Stimulated activated naive CD8-positive, alpha-beta T cell treated with anti-CD3 and anti-CD28 coated beads, Interleukin-15, Interleukin-2, amounts not matched to agents 100 ng/mL and 50 ng/mL, for 24 hours (primary cell): ENCODE data around the gene SLC45A2.
"Not testable (repeated sequence)": the region's sequence is repeated elsewhere in the genome, so short reads cannot be mapped to it uniquely, and the experiment has no call there.

Experiments used
- H3K27ac Mint-ChIP-seq: one replicate; pipeline ENCODE4 v1.8.0; 2021; ENCODE audit warnings: mild to moderate bottlenecking, mixed read lengths
- H3K27me3 Mint-ChIP-seq: one replicate; pipeline ENCODE4 v1.8.0; 2021; ENCODE audit warnings: mixed read lengths
- H3K36me3 Mint-ChIP-seq: one replicate; pipeline ENCODE4 v1.8.0; 2021; ENCODE audit warnings: low read depth, mixed read lengths
- H3K4me1 Mint-ChIP-seq: one replicate; pipeline ENCODE4 v1.8.0; 2021; ENCODE audit warnings: low read depth, mixed read lengths
- H3K4me3 Mint-ChIP-seq: one replicate; pipeline ENCODE4 v1.8.0; 2021; ENCODE audit warnings: mild to moderate bottlenecking, mixed read lengths
- H3K9me3 Mint-ChIP-seq: one replicate; pipeline ENCODE4 v1.8.0; 2021; ENCODE audit warnings: mixed read lengths

SLC45A2 gene

DNA sequence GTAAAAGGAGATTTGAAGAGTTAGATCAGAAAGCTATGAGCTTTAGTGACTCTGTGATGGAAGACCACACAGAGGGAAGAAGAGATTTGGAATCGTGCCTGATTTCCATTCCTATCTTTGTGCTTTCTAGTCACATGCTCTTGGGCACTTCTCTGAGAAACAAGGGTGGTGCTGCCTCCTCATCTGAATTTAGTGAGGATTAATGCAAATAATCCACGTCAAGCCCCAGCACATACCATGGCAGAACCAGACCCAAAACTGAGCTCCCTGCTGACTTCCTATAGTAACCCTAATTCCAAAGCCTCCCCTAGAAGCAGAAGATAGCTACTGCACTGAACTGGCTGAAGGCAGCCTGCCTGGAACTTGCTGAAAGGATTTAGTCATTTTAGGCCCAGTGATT lies 17.7 kb downstream of the SLC45A2 start:
- no peaks in the 10 kb centered on the region for H3K27me3 Mint-ChIP-seq
- H3K36me3 Mint-ChIP-seq = no peaks in the 10 kb centered on the region
- H3K4me3 Mint-ChIP-seq = no peak overlapping the region
- peaks cover 8% of the 10 kb centered on the region for H3K4me1 Mint-ChIP-seq
- H3K27ac Mint-ChIP-seq = no peak overlapping the region
- no peaks in the 10 kb centered on the region for H3K9me3 Mint-ChIP-seq

GRCh38 chr5:33964132-33964700 lies 20.3 kb downstream of the SLC45A2 start:
- H3K27ac Mint-ChIP-seq = no peak overlapping the region
- H3K9me3 Mint-ChIP-seq = no peaks in the 10 kb centered on the region
- peaks cover 8% of the 10 kb centered on the region for H3K4me1 Mint-ChIP-seq
- H3K27me3 Mint-ChIP-seq = peaks cover 4% of the 10 kb centered on the region
- no peak overlapping the region for H3K4me3 Mint-ChIP-seq
- H3K36me3 Mint-ChIP-seq = no peaks in the 10 kb centered on the region

- H3K9me3 Mint-ChIP-seq = no peaks in the 10 kb centered on the region
- no peak overlapping the region for H3K4me3 Mint-ChIP-seq
- no peaks in the 10 kb centered on the region for H3K4me1 Mint-ChIP-seq
- no peaks in the 10 kb centered on the region for H3K36me3 Mint-ChIP-seq
- peaks cover 4% of the 10 kb centered on the region for H3K27me3 Mint-ChIP-seq
- H3K27ac Mint-ChIP-seq = no peak overlapping the region
Observed at GRCh38 chr5:33958176-33958575, 26.3 kb downstream of the SLC45A2 start.

- H3K4me3 Mint-ChIP-seq = no peak overlapping the region
- H3K27me3 Mint-ChIP-seq = peaks cover 4% of the 10 kb centered on the region
- H3K36me3 Mint-ChIP-seq = no peaks in the 10 kb centered on the region
Observed at GRCh38 chr5:33957577-33958150, 26.8 kb downstream of the SLC45A2 start.

DNA sequence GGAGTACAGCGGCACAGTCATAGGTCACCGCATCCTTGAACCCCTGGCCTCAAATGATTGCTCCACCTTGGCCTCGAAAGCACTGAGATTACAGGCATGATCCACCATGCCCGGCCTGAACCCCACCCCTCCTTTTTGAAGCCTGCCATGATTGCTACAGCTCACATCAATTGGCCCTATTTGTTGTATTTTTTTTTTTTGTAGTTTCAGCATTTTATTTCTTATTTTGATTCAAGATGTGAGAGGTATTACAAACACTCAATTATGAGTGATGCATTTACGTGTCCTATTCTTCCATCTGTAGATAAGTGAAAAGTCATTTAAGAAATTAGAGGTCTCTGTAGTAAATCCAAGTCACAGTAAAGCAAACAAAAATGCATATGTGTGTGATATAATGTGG lies 32.3 kb downstream of the SLC45A2 start:
- H3K27ac Mint-ChIP-seq, H3K4me3 Mint-ChIP-seq, H3K36me3 Mint-ChIP-seq, H3K4me1 Mint-ChIP-seq, H3K9me3 Mint-ChIP-seq, H3K27me3 Mint-ChIP-seq: not testable (repeated sequence)

More at GRCh38 chr5:33957577-33958150, 26.8 kb downstream of the SLC45A2 start:
- Mint-ChIP-seq H3K27ac (no peak overlapping the region), H3K9me3 (no peaks in the 10 kb centered on the region), H3K4me1 (no peaks in the 10 kb centered on the region)

GRCh38 chr5:33944543-33945132 lies 39.9 kb downstream of the SLC45A2 start:
- H3K4me1 Mint-ChIP-seq = no peaks in the 10 kb centered on the region
- H3K9me3 Mint-ChIP-seq = peaks cover 4% of the 10 kb centered on the region
- H3K27me3 Mint-ChIP-seq = peaks cover 20% of the 10 kb centered on the region
- H3K36me3 Mint-ChIP-seq = no peaks in the 10 kb centered on the region
- H3K27ac Mint-ChIP-seq = no peak overlapping the region
- no peak overlapping the region for H3K4me3 Mint-ChIP-seq

DNA sequence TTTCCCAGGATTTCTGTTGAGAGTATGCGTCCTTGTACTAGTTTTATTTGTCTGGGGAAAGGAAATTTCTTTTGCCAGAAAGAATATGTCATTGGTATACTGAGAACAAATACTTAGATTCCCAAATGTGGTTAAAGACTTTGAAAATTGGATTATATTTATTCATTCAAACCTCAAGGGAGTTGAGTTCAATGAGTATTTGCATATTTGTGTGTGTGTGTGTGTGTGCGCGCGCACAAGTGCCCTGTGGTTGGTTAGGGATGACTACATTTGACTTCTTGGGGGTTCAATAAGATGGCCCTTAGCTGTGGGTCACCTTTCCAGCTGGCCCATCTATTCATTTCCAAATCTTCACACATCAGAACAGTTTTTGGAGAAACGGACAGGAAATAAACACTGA lies 43.4 kb downstream of the SLC45A2 start:
- Mint-ChIP-seq H3K9me3 (no peaks in the 10 kb centered on the region), H3K27ac (no peak overlapping the region), H3K4me3 (no peak overlapping the region), H3K36me3 (no peaks in the 10 kb centered on the region), H3K4me1 (peaks cover 6% of the 10 kb centered on the region), H3K27me3 (peaks cover 49% of the 10 kb centered on the region)

GRCh38 chr5:33939556-33940262 lies 44.8 kb downstream of the SLC45A2 start:
- Mint-ChIP-seq H3K27ac (no peak overlapping the region), H3K9me3 (no peaks in the 10 kb centered on the region), H3K27me3 (peaks cover 52% of the 10 kb centered on the region), H3K36me3 (no peaks in the 10 kb centered on the region), H3K4me1 (peaks cover 8% of the 10 kb centered on the region), H3K4me3 (no peak overlapping the region)

DNA sequence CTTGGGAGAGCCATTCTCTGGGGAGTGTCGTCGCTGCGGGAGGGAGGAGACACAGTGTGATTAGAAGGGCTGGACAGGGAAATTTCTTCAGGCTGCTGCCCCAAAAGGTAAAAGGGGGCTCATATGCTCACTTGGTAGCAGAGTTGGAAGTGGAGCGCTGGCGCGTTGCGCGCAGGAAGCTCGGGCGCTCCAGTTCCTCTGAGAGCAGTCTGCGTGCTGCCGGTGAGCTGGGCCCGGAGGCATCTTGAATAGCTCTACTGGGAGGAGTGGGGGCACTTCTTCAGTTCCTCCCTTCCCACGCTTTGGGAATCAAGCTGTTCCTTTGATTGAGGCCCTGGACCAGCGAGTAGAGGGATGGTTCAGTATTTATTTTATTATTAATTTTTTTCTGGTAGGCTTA lies 45.6 kb downstream of the SLC45A2 start:
- H3K27me3 Mint-ChIP-seq = peaks cover 52% of the 10 kb centered on the region
- no peaks in the 10 kb centered on the region for H3K9me3 Mint-ChIP-seq
- no peak overlapping the region for H3K4me3 Mint-ChIP-seq
- H3K36me3 Mint-ChIP-seq = no peaks in the 10 kb centered on the region
- no peak overlapping the region for H3K27ac Mint-ChIP-seq
- H3K4me1 Mint-ChIP-seq = peaks cover 8% of the 10 kb centered on the region

DNA sequence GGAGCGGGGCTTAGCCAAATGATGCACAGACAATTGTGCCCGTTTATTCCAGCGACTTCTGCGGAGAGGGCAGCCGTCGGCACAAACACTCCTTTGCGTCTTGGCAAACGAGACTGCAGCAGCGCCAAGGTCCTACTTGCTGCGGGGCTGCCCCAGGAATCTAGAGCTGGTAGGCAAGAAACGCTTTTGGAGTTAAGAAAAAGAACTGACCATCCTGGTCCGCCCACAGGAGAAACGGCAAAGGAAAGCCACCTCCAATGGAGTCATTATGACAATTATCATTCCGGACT lies 46.0 kb downstream of the SLC45A2 start:
- no peak overlapping the region for H3K4me3 Mint-ChIP-seq
- no peak overlapping the region for H3K27ac Mint-ChIP-seq
- H3K36me3 Mint-ChIP-seq = no peaks in the 10 kb centered on the region
- H3K4me1 Mint-ChIP-seq = peaks cover 8% of the 10 kb centered on the region
- peaks cover 52% of the 10 kb centered on the region for H3K27me3 Mint-ChIP-seq
- H3K9me3 Mint-ChIP-seq = no peaks in the 10 kb centered on the region

- Mint-ChIP-seq H3K4me1 (peaks cover 8% of the 10 kb centered on the region), H3K4me3 (no peak overlapping the region), H3K27me3 (peaks cover 52% of the 10 kb centered on the region), H3K36me3 (no peaks in the 10 kb centered on the region), H3K9me3 (no peaks in the 10 kb centered on the region), H3K27ac (no peak overlapping the region)
Observed at GRCh38 chr5:33937707-33938506, 46.6 kb downstream of the SLC45A2 start.

DNA sequence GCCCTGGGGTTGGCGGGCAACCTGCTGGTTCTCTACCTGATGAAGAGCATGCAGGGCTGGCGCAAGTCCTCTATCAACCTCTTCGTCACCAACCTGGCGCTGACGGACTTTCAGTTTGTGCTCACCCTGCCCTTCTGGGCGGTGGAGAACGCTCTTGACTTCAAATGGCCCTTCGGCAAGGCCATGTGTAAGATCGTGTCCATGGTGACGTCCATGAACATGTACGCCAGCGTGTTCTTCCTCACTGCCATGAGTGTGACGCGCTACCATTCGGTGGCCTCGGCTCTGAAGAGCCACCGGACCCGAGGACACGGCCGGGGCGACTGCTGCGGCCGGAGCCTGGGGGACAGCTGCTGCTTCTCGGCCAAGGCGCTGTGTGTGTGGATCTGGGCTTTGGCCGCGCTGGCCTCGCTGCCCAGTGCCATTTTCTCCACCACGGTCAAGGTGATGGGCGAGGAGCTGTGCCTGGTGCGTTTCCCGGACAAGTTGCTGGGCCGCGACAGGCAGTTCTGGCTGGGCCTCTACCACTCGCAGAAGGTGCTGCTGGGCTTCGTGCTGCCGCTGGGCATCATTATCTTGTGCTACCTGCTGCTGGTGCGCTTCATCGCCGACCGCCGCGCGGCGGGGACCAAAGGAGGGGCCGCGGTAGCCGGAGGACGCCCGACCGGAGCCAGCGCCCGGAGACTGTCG lies 47.3 kb downstream of the SLC45A2 start:
- Mint-ChIP-seq H3K4me3 (no peak overlapping the region), H3K27ac (no peak overlapping the region), H3K9me3 (no peaks in the 10 kb centered on the region), H3K4me1 (peaks cover 8% of the 10 kb centered on the region), H3K36me3 (no peaks in the 10 kb centered on the region), H3K27me3 (peaks cover 52% of the 10 kb centered on the region)

DNA sequence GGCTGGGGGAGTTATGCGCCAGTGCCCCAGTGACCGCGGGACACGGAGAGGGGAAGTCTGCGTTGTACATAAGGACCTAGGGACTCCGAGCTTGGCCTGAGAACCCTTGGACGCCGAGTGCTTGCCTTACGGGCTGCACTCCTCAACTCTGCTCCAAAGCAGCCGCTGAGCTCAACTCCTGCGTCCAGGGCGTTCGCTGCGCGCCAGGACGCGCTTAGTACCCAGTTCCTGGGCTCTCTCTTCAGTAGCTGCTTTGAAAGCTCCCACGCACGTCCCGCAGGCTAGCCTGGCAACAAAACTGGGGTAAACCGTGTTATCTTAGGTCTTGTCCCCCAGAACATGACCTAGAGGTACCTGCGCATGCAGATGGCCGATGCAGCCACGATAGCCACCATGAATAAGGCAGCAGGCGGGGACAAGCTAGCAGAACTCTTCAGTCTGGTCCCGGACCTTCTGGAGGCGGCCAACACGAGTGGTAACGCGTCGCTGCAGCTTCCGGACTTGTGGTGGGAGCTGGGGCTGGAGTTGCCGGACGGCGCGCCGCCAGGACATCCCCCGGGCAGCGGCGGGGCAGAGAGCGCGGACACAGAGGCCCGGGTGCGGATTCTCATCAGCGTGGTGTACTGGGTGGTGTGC lies 48.0 kb downstream of the SLC45A2 start, which contains the start of gene RXFP3:
Gene RXFP3 (plus strand): TSS at position 6 of the 636 bp plus-strand sequence. CDS start 355 bp downstream, at position 361.
- Mint-ChIP-seq H3K4me3 (no peak within 1 kb of the TSS), H3K27me3 (peaks cover 59% of the 10 kb centered on the region), H3K36me3 (no peaks in the 10 kb centered on the region), H3K4me1 (peaks cover 8% of the 10 kb centered on the region), H3K27ac (no peak within 1 kb of the TSS), H3K9me3 (no peaks in the 10 kb centered on the region)

- Mint-ChIP-seq H3K27me3 (peaks cover 57% of the 10 kb centered on the region), H3K27ac (no peak overlapping the region)
Observed at GRCh38 chr5:33936004-33936380, 48.5 kb downstream of the SLC45A2 start.

More at GRCh38 chr5:33936004-33936380, 48.5 kb downstream of the SLC45A2 start:
- H3K9me3 Mint-ChIP-seq = no peaks in the 10 kb centered on the region
- H3K36me3 Mint-ChIP-seq = no peaks in the 10 kb centered on the region
- no peak overlapping the region for H3K4me3 Mint-ChIP-seq
- peaks cover 8% of the 10 kb centered on the region for H3K4me1 Mint-ChIP-seq
